Esophagus muscularis mucosa (tissue), 2 donors: ENCODE data around the gene NBEAL2.

Experiments used
- EP300 ChIP-seq: sonication (generic); formaldehyde crosslinking; IDR thresholded peaks from one replicate; pipeline ENCODE4 v1.6.1; 2017; ENCODE audit warnings: antibody characterized with exemption
- POLR2A ChIP-seq: fragments of 450-650 bp; IDR thresholded peaks from one replicate; pipeline ENCODE4 v1.6.1; 2017; ENCODE audit warnings: antibody characterized with exemption, moderate library complexity, mild to moderate bottlenecking, low read depth

- no peak for TF ChIP-seq POLR2A
- no peak for TF ChIP-seq EP300
Measured at GRCh38 chr3:46970391-46971091, 8.9 kb upstream of the NBEAL2 start.
